Lower leg skin (tissue), 4 donors: ENCODE results near the gene S100A2. TPM values are rescaled to one million over a fixed set of nuclear protein-coding genes. Genes with fewer than 3 reads are reported as not detected.

Experiments
- DNase-seq, 2 donors: peaks; one replicate each; pipeline ENCODE4 v3.0.0-alpha.2; 2019; ENCODE audit warnings: low spot score in 2 of 2
- H3K4me3 ChIP-seq: fragments of 200-600 bp; sonication (generic); 2 replicates; pipeline ENCODE4 v1.5.1; 2017; ENCODE audit warnings: mild to moderate bottlenecking, low read depth; ENCODE audit not compliant: poor library complexity, severe bottlenecking
- CTCF ChIP-seq, 3 donors: fragments of 450-650 bp; IDR thresholded peaks; one replicate each; pipeline ENCODE4 v1.5.1; 2016; ENCODE audit warnings: antibody characterized with exemption in 3 of 3, mild to moderate bottlenecking in 3 of 3, moderate library complexity in 2 of 3
- POLR2A ChIP-seq, 2 donors: fragments of 450-650 bp; IDR thresholded peaks; one replicate each; pipeline ENCODE4 v1.6.1; 2016 to 2017; ENCODE audit warnings: antibody characterized with exemption in 2 of 2, mild to moderate bottlenecking in 1 of 2, moderate library complexity in 1 of 2
- WGBS, 2 donors: methylation state at CpG; one replicate each; pipeline ENCODE4 v1.1.5; 2018; 5-methylcytosine and 5-hydroxymethylcytosine counted together
- intact Hi-C: fragments of 100-400 bp; cut with DNase I; formaldehyde crosslinking; loops from one replicate; pipeline ENCODE4 v1.15.0; 2023; ENCODE audit warnings: low total_unique reads
- total RNA-seq, 4 donors: library from RNA; depleted of rRNA; stranded (reverse); fragments of >200 nt; gene quantifications; one replicate each; pipeline ENCODE4 v1.1.0, GENCODE V29; 2016

The S100A2 gene
- total RNA-seq, 4 donors from 2014 or later, result 71.5 to 143 (median 96.4) TPM

GRCh38 chr1:153572569-153573015 lies 6.9 kb upstream of the S100A2 start:
- TF ChIP-seq POLR2A (IDR thresholded peaks at IDR 0.05) (no peak), CTCF (IDR thresholded peaks at IDR 0.05) (no peak)
- intact Hi-C loops, result loop anchor here (10.0 kb wide), 2 partner anchors 92 to 182 kb away; no protein-coding TSS in a partner anchor
- no peak overlapping the region for H3K4me3 ChIP-seq
- peak; percentile 85 to 94 for DNase-seq
- WGBS, 2 donors, result 4 to 7% methylated on average over 3 of the region's 3 CpGs

- H3K4me3 ChIP-seq, result no peak overlapping the region
- no peak for TF ChIP-seq CTCF (IDR thresholded peaks at IDR 0.05)
- TF ChIP-seq POLR2A (IDR thresholded peaks at IDR 0.05), result no peak
- WGBS, 2 donors, result 77 to 78% methylated on average over 7 of the region's 7 CpGs
- DNase-seq, result no peak
- intact Hi-C loops, result loop anchor here (10.0 kb wide), 2 partner anchors 93 to 183 kb away; no protein-coding TSS in a partner anchor
Measured at GRCh38 chr1:153571706-153572105, 6.1 kb upstream of the S100A2 start.

GRCh38 chr1:153570874-153571273 lies 5.2 kb upstream of the S100A2 start:
- TF ChIP-seq POLR2A (IDR thresholded peaks at IDR 0.05) (no peak), CTCF (IDR thresholded peaks at IDR 0.05) (no peak)
- intact Hi-C loops, result loop anchor here (10.0 kb wide), 2 partner anchors 94 to 184 kb away; no protein-coding TSS in a partner anchor
- DNase-seq, result no peak
- H3K4me3 ChIP-seq, result no peak overlapping the region
- 88 to 95% methylated on average over 5 of the region's 5 CpGs for WGBS, 2 donors

- no peak for DNase-seq
- 88 to 91% methylated on average over 8 of the region's 8 CpGs for WGBS, 2 donors
- intact Hi-C loops, result loop anchor here (2.0 to 5.0 kb wide), 2 partner anchors 37 to 57 kb away; no protein-coding TSS in a partner anchor
- TF ChIP-seq POLR2A (IDR thresholded peaks at IDR 0.05) (no peak), CTCF (IDR thresholded peaks at IDR 0.05) (no peak)
- no peak overlapping the region for H3K4me3 ChIP-seq
Measured at GRCh38 chr1:153569465-153569864, 3.8 kb upstream of the S100A2 start.

GRCh38 chr1:153568367-153569099 lies 2.9 kb upstream of the S100A2 start:
- peak; percentile 90 to 99 for DNase-seq
- TF ChIP-seq POLR2A (IDR thresholded peaks at IDR 0.05), result no peak
- peak in 2 of 3 donors; percentile 81 to 99 for TF ChIP-seq CTCF (IDR thresholded peaks at IDR 0.05)
- intact Hi-C loops, result loop anchor here (2.0 to 5.0 kb wide), 2 partner anchors 36 to 56 kb away; no protein-coding TSS in a partner anchor
- 6 to 9% methylated on average over 24 to 25 of the region's 25 CpGs for WGBS, 2 donors
- no peak overlapping the region for H3K4me3 ChIP-seq
